ENCODE results near the gene GPRIN3. TPM values are rescaled to one million over a fixed set of nuclear protein-coding genes. Genes with fewer than 3 reads are reported as not detected.

Gene GPRIN3
- total and polyA plus RNA-seq, 10 of the 15 experiments (the other 5 are each of a cell fraction or from before 2014, with no cell fraction given) = under 0.01 to 0.05 (median 0.01) TPM; not detected in 6

DNA sequence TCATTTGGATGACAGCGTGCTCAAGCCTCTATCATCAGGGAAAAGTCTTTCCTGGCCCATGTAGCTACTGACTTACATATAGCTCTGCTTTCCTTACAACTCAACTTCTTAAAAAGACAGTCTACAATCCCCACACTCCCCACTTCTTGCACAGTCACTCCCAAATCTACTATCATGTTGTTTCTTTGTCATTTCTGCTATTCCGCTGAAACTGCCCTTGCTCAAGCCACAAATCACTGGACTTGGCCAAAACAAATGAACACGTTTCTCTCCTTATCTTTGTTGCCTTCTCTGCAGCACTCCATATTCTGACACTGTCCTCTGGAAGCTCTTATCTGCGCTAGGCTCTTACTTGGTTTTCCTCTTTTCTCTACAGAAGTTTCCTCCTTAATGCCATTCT, 28.2 kb downstream of the GPRIN3 start (continued):
- TF ChIP-seq FOS (IDR thresholded peaks at IDR 0.05; ENCODE audit: borderline replicate concordance, extremely low read depth, insufficient read length) = no peak
- no peak for TF ChIP-seq EGR1 (IDR thresholded peaks at IDR 0.05; ENCODE audit: borderline replicate concordance in 1 of 2, low read depth in 2 of 2, low read length in 2 of 2)
- no peak for TF ChIP-seq NRF1 (conservative IDR thresholded peaks at IDR 0.05; ENCODE audit: low read depth, low read length)
- no peak for TF ChIP-seq SPI1 (IDR thresholded peaks at IDR 0.05; ENCODE audit: borderline replicate concordance, insufficient read depth, low read depth, low read length)
- TF ChIP-seq EED (IDR thresholded peaks at IDR 0.05; ENCODE audit: low read depth) = no peak
- no peak for TF ChIP-seq JUND (IDR thresholded peaks at IDR 0.05; ENCODE audit: low read depth, low read length)
- no peak for TF ChIP-seq TCF3 (IDR thresholded peaks at IDR 0.05; ENCODE audit: borderline replicate concordance, insufficient read depth, low read depth, low read length)

GRCh38 chr4:89277412-89277811, 30.2 kb downstream of the GPRIN3 start:
- SMC1A ChIA-PET (ENCODE audit: uncharacterized antibody, unreplicated experiment) = interaction anchor here (0.6 to 1.0 kb wide), 4 partner anchors 9 to 460 kb away, joined by 3 to 4 read pairs (median 4); no protein-coding TSS in a partner anchor
- CTCF ChIA-PET = interaction anchor here (1.4 kb wide), 1 partner anchor 25 kb away, joined by 3 read pairs; no protein-coding TSS in a partner anchor
- H3K4me2 ChIP-seq (ENCODE audit: control insufficient read depth, insufficient read depth) = no peak overlapping the region
- no peaks in the 10 kb centered on the region for H3K36me3 ChIP-seq (ENCODE audit: control insufficient read depth in 2 of 2, insufficient read depth in 2 of 2, low read length in 1 of 2)
- H3K9me3 ChIP-seq (replicated peaks; ENCODE audit: control insufficient read depth, insufficient read depth, low read length) = no peaks in the 10 kb centered on the region
- DNase-seq (ENCODE audit: low read depth, low spot score) = no peak
- H4K20me1 ChIP-seq (ENCODE audit: control insufficient read depth, insufficient read depth) = no peaks in the 10 kb centered on the region
- H3K27ac ChIP-seq (ENCODE audit: control insufficient read depth, insufficient read depth) = no peak overlapping the region
- no TSS peak for BruUV-seq (replicated peaks)
- no peak for FAIRE-seq
- no peak for ATAC-seq
- H3K4me1 ChIP-seq (ENCODE audit: control insufficient read depth, insufficient read depth, low read length) = no peaks in the 10 kb centered on the region
- H2AFZ ChIP-seq (ENCODE audit: control insufficient read depth, low read depth, low read length) = no peak overlapping the region
- in situ Hi-C loops (cut with MboI) (no loop called here), intact Hi-C loops (cut with micrococcal nuclease; ENCODE audit: unreplicated experiment) (no loop called here)
- H3K9ac ChIP-seq (ENCODE audit: control insufficient read depth, insufficient read depth, low read length) = no peak overlapping the region
- 8% methylated on average over 5 of the region's 5 CpGs for WGBS (ENCODE audit: insufficient coverage, insufficient replicate concordance, low lambda C conversion rate, missing lambda C conversion rate)
- no peaks in the 10 kb centered on the region for H3K79me2 ChIP-seq (ENCODE audit: control insufficient read depth, insufficient read depth, low read length)
- POLR2A ChIA-PET = no interaction called here
- H3K27me3 ChIP-seq (replicated peaks in 1 of 2; ENCODE audit: control insufficient read depth in 2 of 2, insufficient read depth in 2 of 2, low read length in 1 of 2) = peaks cover 1 to 4% of the 10 kb centered on the region in 2 experiments; a peak in 2 of 4 replicates
- no peak overlapping the region for H3K4me3 ChIP-seq
- RAD21 ChIA-PET (ENCODE audit: unreplicated experiment) = no interaction called here
- TF ChIP-seq, protein P1, sequence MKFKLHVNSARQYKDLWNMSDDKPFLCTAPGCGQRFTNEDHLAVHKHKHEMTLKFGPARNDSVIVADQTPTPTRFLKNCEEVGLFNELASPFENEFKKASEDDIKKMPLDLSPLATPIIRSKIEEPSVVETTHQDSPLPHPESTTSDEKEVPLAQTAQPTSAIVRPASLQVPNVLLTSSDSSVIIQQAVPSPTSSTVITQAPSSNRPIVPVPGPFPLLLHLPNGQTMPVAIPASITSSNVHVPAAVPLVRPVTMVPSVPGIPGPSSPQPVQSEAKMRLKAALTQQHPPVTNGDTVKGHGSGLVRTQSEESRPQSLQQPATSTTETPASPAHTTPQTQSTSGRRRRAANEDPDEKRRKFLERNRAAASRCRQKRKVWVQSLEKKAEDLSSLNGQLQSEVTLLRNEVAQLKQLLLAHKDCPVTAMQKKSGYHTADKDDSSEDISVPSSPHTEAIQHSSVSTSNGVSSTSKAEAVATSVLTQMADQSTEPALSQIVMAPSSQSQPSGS (IDR thresholded peaks at IDR 0.05; ENCODE audit: low read length) = no peak
- no peak for TF ChIP-seq RAD21 (IDR thresholded peaks at IDR 0.05; ENCODE audit: insufficient read depth, low read depth, low read length)
- TF ChIP-seq IKZF2 (IDR thresholded peaks at IDR 0.05) = no peak
- no peak for TF ChIP-seq BACH1 (IDR thresholded peaks at IDR 0.05; ENCODE audit: borderline replicate concordance)
- no peak for TF ChIP-seq RELA (IDR thresholded peaks at IDR 0.05; ENCODE audit: borderline replicate concordance, partially characterized antibody)
- TF ChIP-seq SKIL (IDR thresholded peaks at IDR 0.05; ENCODE audit: low read depth, poor library complexity, severe bottlenecking) = no peak
- no peak for TF ChIP-seq E4F1 (IDR thresholded peaks at IDR 0.05; ENCODE audit: borderline replicate concordance, partially characterized antibody)
- no peak for TF ChIP-seq IRF4 (IDR thresholded peaks at IDR 0.05; ENCODE audit: low read depth, low read length)
- TF ChIP-seq FOXM1 (IDR thresholded peaks at IDR 0.05; ENCODE audit: low read depth, low read length) = no peak
